Activated T-cell treated with anti-CD3 and anti-CD28 coated beads for 4 hours (primary cell): Measurements from ENCODE around the gene COLGALT1.
"Not testable (repeated sequence)": the region's sequence is repeated elsewhere in the genome, so short reads cannot be mapped to it uniquely, and the experiment has no call there.

ENCODE experiments used
- DNase-seq: peaks from one replicate; pipeline ENCODE4 v3.0.0-alpha.2; 2020

The COLGALT1 gene

GRCh38 chr19:17555480-17555928 is at the start of gene COLGALT1:
TSS of gene COLGALT1 (plus strand) at chr19:17555649. CDS start at chr19:17555714, 65 bp downstream.
- DNase-seq = peak; percentile 99

- DNase-seq = no peak
Measured at GRCh38 chr19:17506745-17507144, 48.7 kb upstream of the COLGALT1 start.

- not testable (repeated sequence) for DNase-seq
Measured at GRCh38 chr19:17508558-17508933, 46.9 kb upstream of the COLGALT1 start.

GRCh38 chr19:17510220-17510993 is 45.0 kb upstream of the COLGALT1 start:
- no peak for DNase-seq

GRCh38 chr19:17511724-17512573 is 43.5 kb upstream of the COLGALT1 start:
- DNase-seq = peak; percentile 76

- DNase-seq = no peak
Measured at GRCh38 chr19:17512574-17512939, 42.9 kb upstream of the COLGALT1 start.

GRCh38 chr19:17515408-17516149 is 39.9 kb upstream of the COLGALT1 start:
- DNase-seq = no peak

GRCh38 chr19:17517898-17518297 is 37.6 kb upstream of the COLGALT1 start:
- DNase-seq = no peak

- DNase-seq = not testable (repeated sequence)
Measured at GRCh38 chr19:17518654-17519053, 36.8 kb upstream of the COLGALT1 start.

- DNase-seq = no peak
Measured at GRCh38 chr19:17519967-17520366, 35.5 kb upstream of the COLGALT1 start.

- no peak for DNase-seq
Measured at GRCh38 chr19:17520865-17521264, 34.6 kb upstream of the COLGALT1 start.

- DNase-seq = no peak
Measured at GRCh38 chr19:17522988-17523872, 32.2 kb upstream of the COLGALT1 start.

- no peak for DNase-seq
Measured at GRCh38 chr19:17524651-17525050, 30.8 kb upstream of the COLGALT1 start.

- no peak for DNase-seq
Measured at GRCh38 chr19:17525141-17525540, 30.3 kb upstream of the COLGALT1 start.

- no peak for DNase-seq
Measured at GRCh38 chr19:17526922-17527321, 28.5 kb upstream of the COLGALT1 start.

GRCh38 chr19:17527326-17527725 is 28.1 kb upstream of the COLGALT1 start:
- DNase-seq = no peak

- no peak for DNase-seq
Measured at GRCh38 chr19:17528610-17529009, 26.8 kb upstream of the COLGALT1 start.

GRCh38 chr19:17529239-17530158 is 25.9 kb upstream of the COLGALT1 start:
- DNase-seq = no peak

- no peak for DNase-seq
Measured at GRCh38 chr19:17530586-17530985, 24.9 kb upstream of the COLGALT1 start.

- DNase-seq = no peak
Measured at GRCh38 chr19:17532116-17532515, 23.3 kb upstream of the COLGALT1 start.

GRCh38 chr19:17532557-17532956 is 22.9 kb upstream of the COLGALT1 start:
- DNase-seq = no peak
